Spinal cord (tissue), 10 donors: ENCODE data around the gene NRARP. TPM values are rescaled to one million over a fixed set of nuclear protein-coding genes. Genes with fewer than 3 reads are reported as not detected.
A peak's percentile ranks its signal among the peaks of the same experiment; 100 is the strongest.
"Not testable (repeated sequence)": the region's sequence is repeated elsewhere in the genome, so short reads cannot be mapped to it uniquely, and the experiment has no call there.

Experiments
- DNase-seq, 6 donors: peaks; one replicate each; pipeline versions ENCODE4 v3.0.0 to v3.0.0-alpha.2; 2013 to 2015; ENCODE audit warnings: low spot score in 6 of 6, low read depth in 4 of 6
- H3K27ac ChIP-seq: one replicate; pipeline ENCODE4 v1.5.1; 2013; ENCODE audit warnings: low read depth, low read length, control low read depth
- H3K27me3 ChIP-seq: one replicate; pipeline ENCODE4 v1.6.1; 2013; ENCODE audit warnings: low read length; ENCODE audit not compliant: control insufficient read depth, insufficient read depth
- H3K36me3 ChIP-seq: one replicate; pipeline ENCODE4 v1.6.1; 2013; ENCODE audit warnings: low read length; ENCODE audit not compliant: control insufficient read depth, insufficient read depth
- H3K4me1 ChIP-seq: one replicate; pipeline ENCODE4 v1.6.1; 2013; ENCODE audit warnings: low read length; ENCODE audit not compliant: control insufficient read depth, insufficient read depth
- H3K4me3 ChIP-seq: one replicate; pipeline ENCODE4 v1.5.1; 2013; ENCODE audit warnings: low read depth, low read length, control low read depth
- H3K9me3 ChIP-seq: one replicate; pipeline ENCODE4 v1.6.1; 2013; ENCODE audit warnings: low read length; ENCODE audit not compliant: control insufficient read depth, insufficient read depth
- WGBS: methylation state at CpG from one replicate; pipeline ENCODE4 v1.1.5; 2013; ENCODE audit warnings: missing lambda C conversion rate; ENCODE audit not compliant: insufficient coverage; 5-methylcytosine and 5-hydroxymethylcytosine counted together
- polyA plus RNA-seq, 2 donors: library from polyadenylated mRNA; unstranded; fragments of 120-200 nt; gene quantifications; one replicate each; pipeline ENCODE4 v1.2.1, GENCODE V29; 2013; ENCODE audit not compliant: insufficient read length in 2 of 2
- total RNA-seq, 2 donors: library from RNA; depleted of rRNA in 1 of 2; stranded (reverse); fragments of 120-200 nt in 1 of 2; fragments of >200 nt in 1 of 2; gene quantifications; one replicate each; pipeline versions ENCODE4 v1.2.3 to v1.2.4, GENCODE V29; 2013 to 2014
- donor health status: healthy.

The NRARP gene
- total and polyA plus RNA-seq, 4 donors: 3.2 to 15.8 (median 9.8) TPM

- Histone ChIP-seq H3K36me3 (peaks cover 5% of the 10 kb centered on the region), H3K27me3 (no peaks in the 10 kb centered on the region), H3K9me3 (no peaks in the 10 kb centered on the region), H3K27ac (no peak overlapping the region), H3K4me1 (no peaks in the 10 kb centered on the region), H3K4me3 (no peak overlapping the region)
- 60% methylated on average over 1 of the region's 7 CpGs for WGBS
- DNase-seq: no peak
Observed at GRCh38 chr9:137339045-137339907, 37.2 kb upstream of the NRARP start.

- Histone ChIP-seq H3K9me3 (no peaks in the 10 kb centered on the region), H3K4me1 (no peaks in the 10 kb centered on the region), H3K36me3 (no peaks in the 10 kb centered on the region), H3K27ac (no peak overlapping the region), H3K4me3 (no peak overlapping the region), H3K27me3 (no peaks in the 10 kb centered on the region)
- DNase-seq: no peak
- WGBS: no CpG with 5 or more reads among the region's 2 CpGs
Observed at GRCh38 chr9:137336735-137337134, 34.7 kb upstream of the NRARP start.

- no peak overlapping the region for H3K4me3 ChIP-seq
- no peaks in the 10 kb centered on the region for H3K4me1 ChIP-seq
- DNase-seq: no peak
- H3K27ac ChIP-seq: no peak overlapping the region
- H3K36me3 ChIP-seq: no peaks in the 10 kb centered on the region
- H3K27me3 ChIP-seq: no peaks in the 10 kb centered on the region
- 76% methylated on average over 20 of the region's 21 CpGs for WGBS
- peaks cover under 1% of the 10 kb centered on the region for H3K9me3 ChIP-seq
Observed at GRCh38 chr9:137333016-137333671, 31.1 kb upstream of the NRARP start.

DNA sequence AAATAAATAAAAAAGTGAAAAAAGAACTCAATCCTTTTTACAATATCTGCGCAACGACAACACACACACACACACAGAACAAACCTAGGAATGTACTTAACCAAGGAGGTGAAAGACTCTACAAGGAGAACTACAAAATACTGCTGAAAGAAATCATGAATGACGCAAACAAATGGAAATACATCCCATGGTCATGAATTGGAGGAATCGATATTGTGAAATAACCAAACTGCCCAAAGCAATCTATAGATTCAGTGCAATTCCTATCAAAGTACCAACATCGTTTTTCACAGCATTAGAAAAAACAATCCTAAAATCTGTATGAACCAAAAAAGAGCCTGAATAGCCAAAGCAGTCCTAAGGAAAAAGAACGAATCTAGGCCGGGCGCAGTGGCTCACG lies 29.9 kb upstream of the NRARP start:
- no peak for DNase-seq
- 98% methylated on average over 7 of the region's 9 CpGs for WGBS
- Histone ChIP-seq H3K36me3 (no peaks in the 10 kb centered on the region), H3K27ac (no peak overlapping the region), H3K27me3 (no peaks in the 10 kb centered on the region), H3K4me1 (no peaks in the 10 kb centered on the region), H3K4me3 (no peak overlapping the region), H3K9me3 (peaks cover 1% of the 10 kb centered on the region)

GRCh38 chr9:137330689-137331088 lies 28.6 kb upstream of the NRARP start:
- Histone ChIP-seq H3K4me1 (no peaks in the 10 kb centered on the region), H3K36me3 (peaks cover 3% of the 10 kb centered on the region), H3K27ac (no peak overlapping the region), H3K27me3 (no peaks in the 10 kb centered on the region), H3K9me3 (peaks cover 1% of the 10 kb centered on the region), H3K4me3 (no peak overlapping the region)
- 90% methylated on average over 2 of the region's 6 CpGs for WGBS
- no peak for DNase-seq

GRCh38 chr9:137329590-137329989 lies 27.5 kb upstream of the NRARP start:
- not testable (repeated sequence) for DNase-seq, H3K9me3 ChIP-seq, H3K27me3 ChIP-seq, H3K4me3 ChIP-seq, H3K36me3 ChIP-seq, H3K4me1 ChIP-seq, H3K27ac ChIP-seq
- WGBS: 65% methylated on average over 10 of the region's 26 CpGs

DNA sequence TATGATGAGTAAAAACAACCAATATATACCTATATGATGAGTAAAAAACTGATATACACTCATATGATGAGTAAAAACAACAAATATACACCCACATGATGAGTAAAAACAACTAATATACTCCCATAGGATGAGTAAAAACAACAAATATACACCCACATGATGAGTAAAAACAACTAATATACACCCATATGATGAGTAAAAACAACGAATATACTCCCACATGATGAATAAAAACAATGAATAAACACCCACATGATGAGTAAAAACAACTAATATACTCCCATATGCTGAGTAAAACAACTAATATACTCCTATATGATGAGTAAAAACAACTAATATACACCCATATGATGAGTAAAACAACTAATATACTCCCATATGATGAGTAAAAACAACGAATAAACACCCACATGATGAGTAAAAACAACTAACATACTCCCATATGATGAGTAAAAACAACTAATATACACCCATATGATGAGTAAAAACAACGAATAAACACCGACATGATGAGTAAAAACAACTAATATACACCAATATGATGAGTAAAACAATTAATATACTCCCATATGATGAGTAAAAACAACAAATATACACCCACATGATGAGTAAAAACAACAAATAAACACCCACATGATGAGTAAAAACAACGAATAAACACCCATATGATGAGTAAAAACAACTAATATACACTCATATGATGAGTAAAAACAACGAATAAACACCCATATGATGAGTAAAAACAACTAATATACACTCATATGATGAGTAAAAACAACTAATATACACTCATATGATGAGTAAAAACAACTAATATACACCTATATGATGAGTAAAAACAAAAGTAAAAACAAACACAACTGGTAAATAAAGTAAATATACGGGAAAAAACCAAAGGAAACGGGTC lies 25.8 kb upstream of the NRARP start:
- H3K27ac ChIP-seq, H3K27me3 ChIP-seq, H3K4me1 ChIP-seq, H3K4me3 ChIP-seq, H3K9me3 ChIP-seq: not testable (repeated sequence)
- DNase-seq: peak in 1 of 6 donors; percentile 14
- peaks cover 12% of the 10 kb centered on the region for H3K36me3 ChIP-seq
- 83% methylated on average over 1 of the region's 8 CpGs for WGBS

- no peak for DNase-seq
- Histone ChIP-seq H3K36me3 (peaks cover 12% of the 10 kb centered on the region), H3K4me3 (no peak overlapping the region), H3K27ac (no peak overlapping the region), H3K27me3 (no peaks in the 10 kb centered on the region), H3K4me1 (peaks cover 6% of the 10 kb centered on the region), H3K9me3 (peaks cover 1% of the 10 kb centered on the region)
- 86% methylated on average over 13 of the region's 19 CpGs for WGBS
Observed at GRCh38 chr9:137326445-137327065, 24.5 kb upstream of the NRARP start.

DNA sequence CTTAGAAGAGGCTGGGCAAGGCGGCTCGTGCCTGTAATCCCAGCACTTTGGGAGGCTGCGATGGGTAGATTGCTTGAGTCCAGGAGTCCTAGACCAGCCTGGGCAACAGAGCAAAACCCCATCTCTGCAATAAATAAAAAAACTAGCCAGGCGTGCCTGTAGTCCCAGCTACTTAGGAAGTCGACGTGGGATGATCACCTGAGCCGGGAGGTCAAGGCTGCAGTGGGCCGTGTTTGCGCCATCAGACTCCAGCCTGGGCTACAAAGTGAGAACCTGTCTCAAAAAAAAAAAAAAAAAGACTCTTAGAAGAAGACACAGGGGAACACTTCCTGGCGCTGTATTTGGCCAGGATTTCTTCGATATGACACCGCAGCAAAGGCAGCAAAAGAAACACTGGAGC lies 23.7 kb upstream of the NRARP start:
- peaks cover 1% of the 10 kb centered on the region for H3K9me3 ChIP-seq
- no peak overlapping the region for H3K27ac ChIP-seq
- H3K4me3 ChIP-seq: no peak overlapping the region
- DNase-seq: no peak
- peaks cover 13% of the 10 kb centered on the region for H3K36me3 ChIP-seq
- H3K27me3 ChIP-seq: no peaks in the 10 kb centered on the region
- 93% methylated on average over 10 of the region's 12 CpGs for WGBS
- H3K4me1 ChIP-seq: peaks cover 14% of the 10 kb centered on the region
